Astrocyte (in vitro differentiated cells and primary cell): Measurements from ENCODE around the gene GNAS-AS1.

ENCODE experiments used
- EZH2 ChIP-seq: IDR thresholded peaks from 2 replicates; pipeline ENCODE4 v1.6.1; 2012; ENCODE audit warnings: mild to moderate bottlenecking, low read length, inconsistent platforms; ENCODE audit not compliant: insufficient read depth
- TF ChIP-seq, protein P1 (sequence below): IDR thresholded peaks from 2 replicates; pipeline ENCODE4 v1.5.1; 2011; ENCODE audit warnings: low read depth, mild to moderate bottlenecking, inconsistent platforms, low read length, moderate library complexity; ENCODE audit not compliant: insufficient read depth

DNA sequence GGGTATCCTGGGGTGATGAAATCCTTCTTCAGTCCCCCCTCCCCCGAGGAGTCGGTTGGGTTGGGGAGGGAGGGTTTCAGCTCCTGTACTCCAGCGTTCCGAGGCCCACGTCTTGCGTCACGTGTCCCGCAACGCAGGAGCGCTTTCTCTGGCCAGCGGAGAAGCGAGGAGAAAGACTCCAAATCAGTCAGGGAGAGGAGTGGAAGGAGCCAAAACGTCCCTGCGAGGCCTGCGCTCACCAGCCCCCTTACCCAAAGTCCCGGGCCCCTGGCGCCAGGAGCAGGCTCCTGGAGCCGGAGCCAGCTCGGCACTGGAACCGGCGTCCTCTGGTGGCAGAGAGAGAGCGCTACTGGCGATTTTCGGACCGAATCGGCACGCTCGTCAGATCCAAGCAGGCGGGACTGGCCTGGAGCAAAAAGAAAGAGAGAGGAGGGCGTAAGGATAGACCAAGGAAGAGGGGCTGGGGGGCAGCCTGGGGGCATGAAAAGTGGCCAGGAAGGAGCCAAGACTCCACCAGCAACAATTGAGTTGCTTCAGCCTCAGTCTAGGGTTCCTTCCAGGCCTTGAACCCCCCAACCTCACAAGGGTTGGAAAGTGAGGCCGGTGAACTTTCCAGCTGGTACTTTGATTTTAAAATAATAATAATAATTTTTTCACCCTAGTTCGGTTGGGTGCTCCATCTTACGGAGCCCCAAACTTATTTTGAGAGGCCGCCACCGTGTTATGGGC, 2.0 kb upstream of the GNAS-AS1 start, which contains the start of gene GNAS:
- TF ChIP-seq EZH2: no peak
- TF ChIP-seq, protein P1, sequence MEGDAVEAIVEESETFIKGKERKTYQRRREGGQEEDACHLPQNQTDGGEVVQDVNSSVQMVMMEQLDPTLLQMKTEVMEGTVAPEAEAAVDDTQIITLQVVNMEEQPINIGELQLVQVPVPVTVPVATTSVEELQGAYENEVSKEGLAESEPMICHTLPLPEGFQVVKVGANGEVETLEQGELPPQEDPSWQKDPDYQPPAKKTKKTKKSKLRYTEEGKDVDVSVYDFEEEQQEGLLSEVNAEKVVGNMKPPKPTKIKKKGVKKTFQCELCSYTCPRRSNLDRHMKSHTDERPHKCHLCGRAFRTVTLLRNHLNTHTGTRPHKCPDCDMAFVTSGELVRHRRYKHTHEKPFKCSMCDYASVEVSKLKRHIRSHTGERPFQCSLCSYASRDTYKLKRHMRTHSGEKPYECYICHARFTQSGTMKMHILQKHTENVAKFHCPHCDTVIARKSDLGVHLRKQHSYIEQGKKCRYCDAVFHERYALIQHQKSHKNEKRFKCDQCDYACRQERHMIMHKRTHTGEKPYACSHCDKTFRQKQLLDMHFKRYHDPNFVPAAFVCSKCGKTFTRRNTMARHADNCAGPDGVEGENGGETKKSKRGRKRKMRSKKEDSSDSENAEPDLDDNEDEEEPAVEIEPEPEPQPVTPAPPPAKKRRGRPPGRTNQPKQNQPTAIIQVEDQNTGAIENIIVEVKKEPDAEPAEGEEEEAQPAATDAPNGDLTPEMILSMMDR: peak; percentile 34
